Measurements from ENCODE around the gene LUZP2.
"Not testable (repeated sequence)": the region's sequence is repeated elsewhere in the genome, so short reads cannot be mapped to it uniquely, and the experiment has no call there.

LUZP2 gene

DNA sequence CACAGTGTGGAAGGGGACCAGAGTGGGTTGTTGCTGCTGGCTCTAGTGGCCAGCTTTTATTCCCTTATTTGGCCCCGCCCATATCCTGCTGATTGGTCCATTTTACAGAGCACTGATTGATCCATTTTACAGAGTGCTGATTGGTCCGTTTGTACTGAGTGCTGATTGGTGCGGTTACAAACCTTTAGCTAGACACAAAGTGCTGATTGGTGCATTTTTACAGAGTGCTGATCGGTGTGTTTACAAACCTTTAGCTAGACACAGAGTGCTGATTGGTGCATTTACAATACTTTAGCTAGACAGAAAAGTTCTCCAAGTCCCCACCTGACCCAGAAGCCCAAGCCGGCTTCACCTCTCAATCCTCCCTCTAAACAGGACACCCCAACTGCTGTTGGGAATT, 503.1 kb downstream of the LUZP2 start:
- not testable (repeated sequence) for H3K4me1 ChIP-seq (ENCODE audit: control insufficient read depth, insufficient read depth, low read length); H3K27ac ChIP-seq (ENCODE audit: low read depth, low read length); H3K9me3 ChIP-seq (ENCODE audit: control insufficient read depth, insufficient read depth, low read length); H3K9ac ChIP-seq (ENCODE audit: low read depth, low read length); H3K36me3 ChIP-seq (ENCODE audit: control insufficient read depth, insufficient read depth, low read length); H3K27me3 ChIP-seq (ENCODE audit: control insufficient read depth, insufficient read depth, low read length); H3K4me3 ChIP-seq (ENCODE audit: low read depth, low read length)

DNA sequence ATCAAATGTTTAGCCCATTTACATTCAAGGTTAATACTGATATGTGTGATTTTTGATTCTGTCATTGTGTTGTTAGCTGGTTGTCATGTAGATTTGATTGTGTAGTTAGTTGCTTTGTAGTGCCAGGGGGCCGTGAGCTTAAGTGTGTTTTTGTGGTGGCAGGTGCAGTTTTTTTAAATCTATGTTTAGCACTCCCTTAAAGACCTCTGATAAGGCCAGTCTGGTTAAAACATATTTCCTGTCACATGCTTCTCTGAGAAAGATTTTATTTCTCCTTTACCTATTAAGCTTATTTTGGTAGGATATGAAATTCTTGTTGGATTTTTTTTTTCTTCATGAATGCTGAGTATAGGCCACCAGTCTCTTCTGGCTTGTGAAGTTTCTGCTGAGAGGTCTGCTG, 540.6 kb downstream of the LUZP2 start:
- no peaks in the 10 kb centered on the region for H3K9me3 ChIP-seq (ENCODE audit: control insufficient read depth, insufficient read depth, low read length)
- H3K36me3 ChIP-seq (ENCODE audit: control insufficient read depth, insufficient read depth, low read length) = no peaks in the 10 kb centered on the region
- H3K27me3 ChIP-seq (ENCODE audit: control insufficient read depth, insufficient read depth, low read length) = no peaks in the 10 kb centered on the region
- no peak overlapping the region for H3K27ac ChIP-seq (ENCODE audit: low read depth, low read length)
- H3K9ac ChIP-seq (ENCODE audit: low read depth, low read length) = no peak overlapping the region
- no peak overlapping the region for H3K4me3 ChIP-seq (ENCODE audit: low read depth, low read length)
- H3K4me1 ChIP-seq (ENCODE audit: control insufficient read depth, insufficient read depth, low read length) = no peaks in the 10 kb centered on the region

DNA sequence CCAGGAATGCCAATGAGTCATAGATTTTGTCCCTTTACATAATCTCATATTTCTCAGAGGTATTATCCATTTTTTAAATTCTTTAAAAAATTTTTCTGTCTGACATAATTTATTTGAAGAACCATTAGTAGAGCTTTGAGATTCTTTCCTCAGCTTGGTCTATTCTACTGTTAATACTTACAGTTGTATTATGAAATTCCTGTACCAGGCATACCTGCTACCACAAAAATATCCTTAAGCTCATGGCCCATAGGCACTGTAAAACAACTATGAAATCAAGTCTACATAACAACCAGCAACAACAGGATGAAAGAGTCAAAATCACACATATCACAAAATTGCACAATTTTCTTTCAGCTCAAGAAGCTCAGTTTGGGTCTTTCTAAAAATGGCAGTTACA, 541.3 kb downstream of the LUZP2 start:
- Histone ChIP-seq H3K4me1 (ENCODE audit: control insufficient read depth, insufficient read depth, low read length) (no peaks in the 10 kb centered on the region), H3K36me3 (ENCODE audit: control insufficient read depth, insufficient read depth, low read length) (no peaks in the 10 kb centered on the region), H3K27me3 (ENCODE audit: control insufficient read depth, insufficient read depth, low read length) (no peaks in the 10 kb centered on the region), H3K27ac (ENCODE audit: low read depth, low read length) (no peak overlapping the region), H3K9me3 (ENCODE audit: control insufficient read depth, insufficient read depth, low read length) (no peaks in the 10 kb centered on the region), H3K4me3 (ENCODE audit: low read depth, low read length) (no peak overlapping the region), H3K9ac (ENCODE audit: low read depth, low read length) (no peak overlapping the region)

DNA sequence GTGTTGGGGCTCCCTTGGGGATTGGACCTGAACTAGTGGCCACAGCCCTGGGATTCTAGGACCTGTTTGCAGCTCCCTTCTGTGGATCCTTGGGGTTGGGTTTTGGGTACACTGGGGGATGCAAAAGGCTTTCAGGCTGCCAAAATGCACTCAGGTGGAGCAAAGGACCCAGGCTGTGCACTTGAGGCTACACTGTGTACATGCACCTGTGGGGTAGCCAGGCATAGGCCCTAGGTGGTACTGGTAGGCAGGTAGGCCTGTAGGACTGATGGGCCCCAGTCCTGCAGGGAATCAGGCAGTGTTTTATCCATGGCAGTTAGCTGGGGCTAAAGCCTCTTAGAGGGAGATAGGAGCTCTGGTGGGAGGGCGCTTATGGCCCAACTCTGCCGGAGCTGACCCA, 542.3 kb downstream of the LUZP2 start:
- Histone ChIP-seq H3K9me3 (ENCODE audit: control insufficient read depth, insufficient read depth, low read length) (no peaks in the 10 kb centered on the region), H3K27me3 (ENCODE audit: control insufficient read depth, insufficient read depth, low read length) (no peaks in the 10 kb centered on the region), H3K27ac (ENCODE audit: low read depth, low read length) (no peak overlapping the region), H3K9ac (ENCODE audit: low read depth, low read length) (no peak overlapping the region), H3K4me1 (ENCODE audit: control insufficient read depth, insufficient read depth, low read length) (no peaks in the 10 kb centered on the region), H3K4me3 (ENCODE audit: low read depth, low read length) (no peak overlapping the region), H3K36me3 (ENCODE audit: control insufficient read depth, insufficient read depth, low read length) (no peaks in the 10 kb centered on the region)

DNA sequence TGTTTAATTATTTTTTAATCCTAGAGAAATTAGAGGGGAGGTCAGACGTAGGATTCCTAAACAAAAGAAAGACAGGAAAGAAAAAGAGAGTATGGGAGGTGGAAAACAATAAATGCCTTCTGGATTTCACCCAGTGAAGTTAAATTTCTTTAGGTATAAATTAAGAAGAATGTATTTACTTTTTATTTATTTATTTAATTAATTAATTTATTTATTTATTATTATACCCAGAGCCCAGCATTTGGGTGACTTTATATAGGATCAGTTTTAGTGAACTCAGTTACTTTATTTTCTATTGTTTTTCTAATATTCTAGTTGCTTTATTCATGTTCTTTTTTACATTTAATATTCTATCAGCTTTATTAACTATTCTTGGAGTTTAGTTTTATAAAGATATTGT, 551.8 kb downstream of the LUZP2 start:
- H3K9me3 ChIP-seq (ENCODE audit: control insufficient read depth, insufficient read depth, low read length) = no peaks in the 10 kb centered on the region
- H3K4me3 ChIP-seq (ENCODE audit: low read depth, low read length) = no peak overlapping the region
- no peak overlapping the region for H3K9ac ChIP-seq (ENCODE audit: low read depth, low read length)
- no peaks in the 10 kb centered on the region for H3K27me3 ChIP-seq (ENCODE audit: control insufficient read depth, insufficient read depth, low read length)
- H3K4me1 ChIP-seq (ENCODE audit: control insufficient read depth, insufficient read depth, low read length) = peaks cover 17% of the 10 kb centered on the region
- H3K27ac ChIP-seq (ENCODE audit: low read depth, low read length) = no peak overlapping the region
- no peaks in the 10 kb centered on the region for H3K36me3 ChIP-seq (ENCODE audit: control insufficient read depth, insufficient read depth, low read length)

DNA sequence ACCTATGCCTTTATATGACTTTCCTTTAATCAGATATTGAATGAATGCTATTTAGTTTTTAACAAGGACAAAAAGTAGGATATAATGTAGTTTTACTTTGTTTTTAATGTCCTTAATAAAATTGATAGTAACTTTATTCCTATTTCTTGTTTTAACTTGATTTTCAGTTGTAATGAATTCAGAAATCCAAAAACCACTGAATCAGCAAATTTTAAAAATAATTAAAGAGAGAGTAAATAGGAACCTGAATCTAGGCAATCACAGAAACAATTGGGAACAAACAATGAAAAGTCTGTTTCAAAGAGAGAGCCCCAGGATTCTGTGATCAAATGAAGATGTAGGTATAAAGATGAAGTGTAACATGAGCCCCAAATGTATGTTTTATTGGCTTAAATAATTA, 556.0 kb downstream of the LUZP2 start:
- H3K4me1 ChIP-seq (ENCODE audit: control insufficient read depth, insufficient read depth, low read length) = peaks cover 17% of the 10 kb centered on the region
- H3K9ac ChIP-seq (ENCODE audit: low read depth, low read length) = no peak overlapping the region
- no peaks in the 10 kb centered on the region for H3K9me3 ChIP-seq (ENCODE audit: control insufficient read depth, insufficient read depth, low read length)
- no peak overlapping the region for H3K27ac ChIP-seq (ENCODE audit: low read depth, low read length)
- H3K4me3 ChIP-seq (ENCODE audit: low read depth, low read length) = no peak overlapping the region
- H3K27me3 ChIP-seq (ENCODE audit: control insufficient read depth, insufficient read depth, low read length) = no peaks in the 10 kb centered on the region
- no peaks in the 10 kb centered on the region for H3K36me3 ChIP-seq (ENCODE audit: control insufficient read depth, insufficient read depth, low read length)

DNA sequence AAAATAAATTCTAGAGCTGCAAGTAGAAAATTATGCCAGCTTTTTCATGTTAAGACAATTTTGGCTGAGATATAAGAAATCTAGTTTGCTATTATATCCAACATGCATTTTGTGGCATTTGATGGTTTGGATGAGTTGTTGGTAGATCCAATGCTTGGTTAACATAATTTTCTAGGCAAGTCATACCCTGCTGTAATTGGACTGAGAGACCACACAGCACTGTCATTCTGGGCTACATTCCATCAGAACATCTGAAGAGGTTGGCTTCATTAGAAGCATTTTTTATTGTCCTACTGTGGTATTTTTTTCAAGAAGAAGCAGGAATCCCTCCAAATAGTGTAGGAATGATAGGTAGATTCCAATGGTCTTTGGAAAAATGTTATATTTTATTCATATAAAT, 561.0 kb downstream of the LUZP2 start:
- Histone ChIP-seq H3K27ac (ENCODE audit: low read depth, low read length) (no peak overlapping the region), H3K9me3 (ENCODE audit: control insufficient read depth, insufficient read depth, low read length) (no peaks in the 10 kb centered on the region), H3K9ac (ENCODE audit: low read depth, low read length) (no peak overlapping the region), H3K27me3 (ENCODE audit: control insufficient read depth, insufficient read depth, low read length) (no peaks in the 10 kb centered on the region), H3K4me3 (ENCODE audit: low read depth, low read length) (no peak overlapping the region), H3K4me1 (ENCODE audit: control insufficient read depth, insufficient read depth, low read length) (no peaks in the 10 kb centered on the region), H3K36me3 (ENCODE audit: control insufficient read depth, insufficient read depth, low read length) (no peaks in the 10 kb centered on the region)

DNA sequence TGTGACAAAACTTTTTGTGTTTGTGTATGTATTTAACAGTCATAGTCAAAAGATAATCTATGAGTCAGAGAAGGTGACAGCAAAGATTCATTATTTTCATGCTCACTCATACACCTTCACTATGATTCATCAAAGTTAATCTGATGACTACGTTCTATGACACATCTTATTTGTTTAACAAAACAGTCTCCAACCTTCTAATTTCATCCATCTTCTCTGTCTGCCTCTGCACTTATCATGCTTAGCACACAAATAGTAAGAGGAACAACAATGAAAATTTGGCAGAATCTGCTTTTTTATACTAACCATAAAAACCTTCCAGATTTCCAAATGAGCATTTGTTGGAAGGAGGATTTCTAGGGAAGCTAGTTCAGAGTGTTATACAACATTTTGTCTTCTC, 568.9 kb downstream of the LUZP2 start:
- Histone ChIP-seq H3K4me1 (ENCODE audit: control insufficient read depth, insufficient read depth, low read length) (no peaks in the 10 kb centered on the region), H3K4me3 (ENCODE audit: low read depth, low read length) (no peak overlapping the region), H3K27me3 (ENCODE audit: control insufficient read depth, insufficient read depth, low read length) (no peaks in the 10 kb centered on the region), H3K36me3 (ENCODE audit: control insufficient read depth, insufficient read depth, low read length) (no peaks in the 10 kb centered on the region), H3K9me3 (ENCODE audit: control insufficient read depth, insufficient read depth, low read length) (no peaks in the 10 kb centered on the region), H3K27ac (ENCODE audit: low read depth, low read length) (no peak overlapping the region), H3K9ac (ENCODE audit: low read depth, low read length) (no peak overlapping the region)

DNA sequence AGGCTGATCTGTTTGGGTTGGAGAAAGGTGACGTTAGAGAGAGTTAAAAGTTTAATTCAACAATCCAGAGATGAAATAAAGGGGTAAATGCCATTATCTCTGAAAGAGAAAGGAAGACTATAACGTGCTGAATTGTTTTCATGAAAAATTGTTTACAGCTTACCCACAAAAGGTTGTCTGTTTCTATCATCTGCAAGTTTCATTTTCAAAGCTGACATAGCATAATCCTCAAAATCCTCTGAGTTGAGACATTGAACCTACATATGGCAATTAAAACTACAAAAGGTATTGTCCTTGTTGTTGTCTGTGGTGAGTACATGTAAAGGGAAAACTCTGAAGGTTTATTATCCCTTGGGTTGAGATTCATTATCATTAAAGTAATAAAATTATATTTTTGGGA, 569.9 kb downstream of the LUZP2 start:
- H3K9ac ChIP-seq (ENCODE audit: low read depth, low read length) = no peak overlapping the region
- no peak overlapping the region for H3K4me3 ChIP-seq (ENCODE audit: low read depth, low read length)

DNA sequence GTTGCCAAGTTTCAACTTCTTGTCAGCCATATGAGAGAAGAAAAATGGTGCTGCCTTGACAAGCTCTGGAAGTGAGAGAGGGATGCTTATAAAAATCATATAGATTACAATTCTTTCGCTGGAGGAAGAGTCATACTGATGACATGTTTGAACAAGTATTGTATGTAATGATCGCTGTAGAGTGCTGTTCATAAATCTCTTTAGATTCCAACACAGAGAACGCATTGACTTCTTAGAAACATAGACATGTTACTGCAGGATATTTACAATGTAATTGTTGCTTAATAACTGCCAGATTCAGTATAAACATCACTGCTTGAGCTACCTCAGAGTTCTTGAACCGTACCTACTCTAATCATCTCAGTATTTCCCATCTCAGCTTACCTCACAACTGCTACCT, 571.6 kb downstream of the LUZP2 start:
- no peaks in the 10 kb centered on the region; the same call in 1 of the 2 replicates for H3K9me3 ChIP-seq (ENCODE audit: control insufficient read depth, insufficient read depth, low read length)
- H3K27ac ChIP-seq (ENCODE audit: low read depth, low read length) = no peak overlapping the region
- H3K4me3 ChIP-seq (ENCODE audit: low read depth, low read length) = no peak overlapping the region
- H3K27me3 ChIP-seq (ENCODE audit: control insufficient read depth, insufficient read depth, low read length) = no peaks in the 10 kb centered on the region
- no peaks in the 10 kb centered on the region for H3K4me1 ChIP-seq (ENCODE audit: control insufficient read depth, insufficient read depth, low read length)
- H3K36me3 ChIP-seq (ENCODE audit: control insufficient read depth, insufficient read depth, low read length) = no peaks in the 10 kb centered on the region
- H3K9ac ChIP-seq (ENCODE audit: low read depth, low read length) = no peak overlapping the region

More for the DNA sequence above, 569.9 kb downstream of the LUZP2 start:
- no peaks in the 10 kb centered on the region for H3K36me3 ChIP-seq (ENCODE audit: control insufficient read depth, insufficient read depth, low read length)
- no peaks in the 10 kb centered on the region for H3K9me3 ChIP-seq (ENCODE audit: control insufficient read depth, insufficient read depth, low read length)
- H3K27me3 ChIP-seq (ENCODE audit: control insufficient read depth, insufficient read depth, low read length) = no peaks in the 10 kb centered on the region
- H3K27ac ChIP-seq (ENCODE audit: low read depth, low read length) = no peak overlapping the region
- no peaks in the 10 kb centered on the region for H3K4me1 ChIP-seq (ENCODE audit: control insufficient read depth, insufficient read depth, low read length)

DNA sequence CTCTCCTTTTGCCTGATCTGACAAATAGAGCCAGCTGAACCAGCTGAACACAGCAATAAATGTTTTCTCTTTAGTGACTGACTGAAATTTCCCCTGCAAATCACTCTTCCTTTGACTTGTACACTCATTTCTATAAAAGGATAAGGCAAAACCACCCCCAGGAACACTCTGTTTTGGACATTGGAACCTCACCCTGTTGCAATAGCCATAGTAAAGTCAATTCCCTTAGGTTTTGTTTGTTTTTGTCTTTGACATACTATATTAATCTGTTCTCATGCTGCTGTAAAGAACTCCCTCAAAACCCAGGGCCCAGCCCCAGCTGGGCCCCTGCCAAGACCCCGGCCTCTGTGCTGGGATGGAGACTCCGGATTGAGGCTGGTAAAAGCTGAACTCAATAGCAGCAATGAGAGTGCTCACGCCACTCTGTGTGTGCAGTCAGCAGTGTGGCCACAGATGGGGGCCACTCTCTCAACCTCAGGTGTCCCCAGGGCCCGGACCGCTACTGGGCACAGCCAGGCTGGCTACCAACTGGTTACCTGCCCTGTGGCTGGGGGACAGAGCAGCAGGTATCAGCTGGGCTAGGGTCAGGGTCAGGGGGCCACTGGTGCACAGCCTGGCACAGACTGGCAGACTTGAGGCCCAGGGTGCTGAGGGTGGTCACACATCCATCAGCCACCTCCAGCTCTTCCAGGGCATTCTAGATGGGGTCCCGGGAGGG, 597.4 kb downstream of the LUZP2 start:
- no peaks in the 10 kb centered on the region for H3K4me1 ChIP-seq (ENCODE audit: control insufficient read depth, insufficient read depth, low read length)
- no peaks in the 10 kb centered on the region for H3K27me3 ChIP-seq (ENCODE audit: control insufficient read depth, insufficient read depth, low read length)
- H3K36me3 ChIP-seq (ENCODE audit: control insufficient read depth, insufficient read depth, low read length) = no peaks in the 10 kb centered on the region
- H3K9me3 ChIP-seq (ENCODE audit: control insufficient read depth, insufficient read depth, low read length) = no peaks in the 10 kb centered on the region
- no peak overlapping the region for H3K4me3 ChIP-seq (ENCODE audit: low read depth, low read length)
- no peak overlapping the region for H3K27ac ChIP-seq (ENCODE audit: low read depth, low read length)
- no peak overlapping the region for H3K9ac ChIP-seq (ENCODE audit: low read depth, low read length)

DNA sequence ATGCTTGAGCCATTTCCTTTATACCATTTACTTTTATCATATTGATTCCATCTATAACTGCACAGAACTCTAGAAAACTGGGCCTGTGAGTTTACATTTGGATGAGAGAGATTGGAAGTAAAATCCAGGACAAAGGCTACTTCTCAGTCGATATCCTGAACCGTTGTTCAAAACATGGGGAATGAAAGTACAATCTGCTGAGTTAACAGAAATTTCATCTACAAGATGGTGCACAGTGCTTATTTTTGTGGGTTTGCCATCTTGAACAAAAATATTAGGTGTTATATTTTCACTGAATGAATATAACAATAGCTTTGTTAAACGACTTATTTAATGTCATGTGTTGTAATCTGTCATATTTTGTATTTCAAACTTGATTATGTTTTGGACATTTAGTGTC, 622.6 kb downstream of the LUZP2 start:
- no peak overlapping the region for H3K4me3 ChIP-seq (ENCODE audit: low read depth, low read length)
- no peak overlapping the region for H3K9ac ChIP-seq (ENCODE audit: low read depth, low read length)
- H3K27ac ChIP-seq (ENCODE audit: low read depth, low read length) = no peak overlapping the region
- no peaks in the 10 kb centered on the region for H3K4me1 ChIP-seq (ENCODE audit: control insufficient read depth, insufficient read depth, low read length)
- no peaks in the 10 kb centered on the region for H3K36me3 ChIP-seq (ENCODE audit: control insufficient read depth, insufficient read depth, low read length)
- no peaks in the 10 kb centered on the region for H3K9me3 ChIP-seq (ENCODE audit: control insufficient read depth, insufficient read depth, low read length)
- H3K27me3 ChIP-seq (ENCODE audit: control insufficient read depth, insufficient read depth, low read length) = no peaks in the 10 kb centered on the region
